Measurements from ENCODE around the gene MIPEP.

DNA sequence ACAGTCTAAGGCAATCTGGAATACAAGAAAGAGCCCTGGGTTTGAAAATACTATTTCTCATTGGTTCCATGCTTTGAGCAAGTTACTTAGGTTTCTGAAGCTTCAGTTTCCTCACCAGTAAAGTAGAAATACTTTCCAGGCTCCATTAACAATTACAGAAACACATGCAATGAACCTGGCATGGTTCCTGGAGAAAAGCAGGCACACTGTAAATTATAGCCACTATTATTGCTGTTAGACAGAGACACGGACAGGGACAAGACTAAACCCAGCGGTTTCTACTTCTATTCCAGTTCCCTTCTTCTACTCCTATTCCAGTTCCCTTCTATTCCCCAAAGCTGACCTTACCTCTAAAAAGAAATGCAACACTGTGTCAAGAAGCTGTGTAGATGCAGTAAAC, 41.2 kb downstream of the MIPEP start:
- TF ChIP-seq POLR2A (IDR thresholded peaks at IDR 0.05): no peak
- TF ChIP-seq CTCF (IDR thresholded peaks at IDR 0.05): no peak

Data from body of pancreas (tissue), 4 donors.